Stimulated activated CD4-positive, alpha-beta T cell treated with anti-CD3 and anti-CD28 coated beads, Interleukin-12 subunit alpha, Interleukin-12 subunit beta, amount 100 ng/mL, for 24 hours (primary cell): ENCODE results near the gene LMNA.

ENCODE experiments used
- DNase-seq, 2 experiments: peaks; one replicate each; pipeline ENCODE4 v3.0.0-alpha.2; 2020; ENCODE audit warnings: low read depth in 2 of 2

LMNA gene

DNA sequence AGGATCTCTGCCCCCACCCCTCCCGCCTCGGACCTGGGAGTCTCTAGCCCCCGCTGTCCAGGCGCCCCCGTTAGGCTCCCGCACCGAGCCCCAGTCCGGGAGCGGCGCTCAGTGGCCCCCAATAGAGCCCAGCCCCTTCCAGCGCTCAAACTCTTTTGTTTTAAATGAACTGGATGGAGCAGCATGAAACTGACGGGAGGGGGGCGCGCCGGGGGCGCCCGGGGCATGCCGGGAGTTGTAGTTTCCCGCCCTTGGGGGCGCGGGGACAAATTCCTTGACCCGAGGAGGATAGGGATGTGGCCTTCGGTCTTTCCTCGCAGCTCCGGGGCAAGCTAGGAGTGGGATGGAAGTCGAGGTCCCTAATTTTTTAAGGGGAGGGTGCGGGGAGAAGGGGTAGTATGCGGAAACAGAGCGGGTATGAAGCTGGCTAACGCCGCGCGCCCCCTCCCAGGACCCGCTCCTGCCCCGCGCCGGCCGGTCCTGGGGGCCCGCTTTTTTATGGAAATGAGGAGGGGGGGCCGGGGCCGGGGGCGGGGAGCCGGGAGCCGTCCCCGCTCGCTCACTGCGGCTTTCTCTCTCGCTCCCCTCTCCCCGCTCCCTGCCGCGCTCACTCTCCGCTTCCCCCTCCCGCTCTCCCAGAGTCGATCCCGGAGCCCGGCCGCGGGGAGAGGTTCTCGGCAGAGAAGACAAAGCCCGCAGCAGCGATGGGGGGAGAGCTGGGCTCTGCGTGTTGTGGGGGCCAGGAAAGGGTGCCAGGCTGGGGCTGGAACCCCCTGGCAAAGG lies 32.0 kb upstream of the LMNA start, which contains the start of gene MEX3A:
TSS of gene MEX3A (minus strand) at position 157 of the 783 bp plus-strand sequence. CDS start 467 bp downstream, outside the sequence.
- DNase-seq: peak; percentile 42 to 55

DNA sequence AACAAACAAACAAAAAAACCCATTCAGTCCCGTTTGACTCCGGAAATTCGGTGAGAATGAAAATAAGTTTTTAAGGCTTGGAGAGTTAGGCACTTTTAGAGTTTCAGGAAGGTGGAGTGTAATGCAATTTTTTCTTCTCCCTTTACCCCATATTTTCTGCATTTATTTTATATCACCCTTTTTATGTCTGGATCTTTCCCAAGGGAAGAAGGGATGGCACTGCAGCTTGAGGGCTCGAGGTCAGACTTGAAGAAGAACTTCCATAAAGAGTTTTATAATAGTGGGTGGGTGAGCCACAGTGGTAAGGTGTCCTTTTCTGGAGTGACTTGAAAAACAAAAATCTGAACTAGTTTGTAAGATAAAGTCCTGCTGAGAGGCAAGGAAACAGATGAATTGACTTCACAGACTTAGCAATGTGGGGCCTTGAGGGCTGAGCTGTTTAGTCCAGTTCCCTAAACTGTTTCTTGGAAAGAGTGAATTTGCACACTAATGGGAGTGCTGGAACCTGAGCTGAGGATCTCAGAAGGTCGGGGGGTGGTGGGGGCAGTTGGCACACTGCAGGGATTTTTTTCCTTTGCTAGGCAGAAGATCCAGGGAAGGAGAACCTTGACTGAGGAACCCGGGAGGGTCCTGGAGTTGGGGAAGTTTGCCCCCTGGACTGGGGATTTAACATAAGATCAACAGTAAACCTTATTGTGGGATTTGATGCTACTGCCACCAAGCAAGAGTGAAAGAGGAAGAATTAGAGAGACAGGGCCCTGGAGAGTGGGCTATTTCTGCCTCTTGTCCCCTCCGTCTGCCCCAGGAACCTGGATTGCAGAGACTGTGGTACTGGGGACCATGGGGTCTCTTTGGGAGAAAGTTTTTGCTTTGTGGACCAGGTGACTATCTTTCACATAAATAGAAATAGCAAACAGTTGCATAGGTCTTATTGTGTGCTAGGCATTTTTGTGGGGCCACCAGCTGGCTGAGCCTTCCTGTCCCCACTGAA lies 30.4 kb upstream of the LMNA start:
- no peak for DNase-seq

DNA sequence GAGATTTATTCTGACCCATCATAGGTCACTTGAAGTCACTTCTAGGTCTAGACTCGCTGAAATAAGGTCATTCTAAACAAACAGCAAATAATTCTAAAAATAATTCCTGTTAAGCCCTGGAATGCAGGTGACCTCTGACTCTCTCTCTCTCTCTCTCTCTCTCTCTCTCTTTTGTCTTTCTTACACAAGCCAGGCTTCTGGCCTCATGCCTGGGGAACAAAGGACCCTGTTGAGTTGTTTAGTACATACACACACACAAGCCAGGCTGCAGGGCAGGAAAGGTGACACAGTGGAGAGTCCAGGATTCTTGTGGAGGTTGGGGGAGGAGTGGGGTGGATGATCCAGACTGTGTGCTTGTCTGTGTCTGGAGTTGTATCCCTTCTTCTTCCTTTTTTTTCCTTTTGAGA lies 28.3 kb upstream of the LMNA start:
- no peak for DNase-seq

- no peak for DNase-seq
Observed at GRCh38 chr1:156089704-156090103, 24.8 kb upstream of the LMNA start.

- no peak for DNase-seq
Observed at GRCh38 chr1:156090138-156090839, 24.2 kb upstream of the LMNA start.

- peak; percentile 79 to 91 for DNase-seq
Observed at GRCh38 chr1:156090840-156091188, 23.7 kb upstream of the LMNA start.

DNA sequence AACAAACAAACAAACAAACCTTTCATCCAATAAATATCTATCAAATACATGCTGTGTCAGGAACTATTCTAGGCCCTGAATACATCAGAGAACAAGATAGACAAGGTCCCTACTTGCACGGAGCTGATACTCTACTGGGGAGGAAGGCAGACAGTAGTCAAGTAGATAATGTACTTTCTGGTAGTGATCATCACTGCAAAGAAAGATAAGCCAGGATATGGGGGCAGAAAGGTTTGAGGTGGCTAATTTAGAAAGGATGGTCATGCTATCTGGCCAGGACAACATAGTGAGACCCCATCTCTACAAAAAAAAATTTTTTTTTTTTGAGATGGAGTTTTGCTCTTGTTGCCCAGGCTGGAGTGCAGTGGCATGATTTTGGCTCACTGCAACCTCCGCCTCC lies 22.9 kb upstream of the LMNA start:
- DNase-seq: no peak

- no peak for DNase-seq
Observed at GRCh38 chr1:156095906-156096508, 18.5 kb upstream of the LMNA start.

DNA sequence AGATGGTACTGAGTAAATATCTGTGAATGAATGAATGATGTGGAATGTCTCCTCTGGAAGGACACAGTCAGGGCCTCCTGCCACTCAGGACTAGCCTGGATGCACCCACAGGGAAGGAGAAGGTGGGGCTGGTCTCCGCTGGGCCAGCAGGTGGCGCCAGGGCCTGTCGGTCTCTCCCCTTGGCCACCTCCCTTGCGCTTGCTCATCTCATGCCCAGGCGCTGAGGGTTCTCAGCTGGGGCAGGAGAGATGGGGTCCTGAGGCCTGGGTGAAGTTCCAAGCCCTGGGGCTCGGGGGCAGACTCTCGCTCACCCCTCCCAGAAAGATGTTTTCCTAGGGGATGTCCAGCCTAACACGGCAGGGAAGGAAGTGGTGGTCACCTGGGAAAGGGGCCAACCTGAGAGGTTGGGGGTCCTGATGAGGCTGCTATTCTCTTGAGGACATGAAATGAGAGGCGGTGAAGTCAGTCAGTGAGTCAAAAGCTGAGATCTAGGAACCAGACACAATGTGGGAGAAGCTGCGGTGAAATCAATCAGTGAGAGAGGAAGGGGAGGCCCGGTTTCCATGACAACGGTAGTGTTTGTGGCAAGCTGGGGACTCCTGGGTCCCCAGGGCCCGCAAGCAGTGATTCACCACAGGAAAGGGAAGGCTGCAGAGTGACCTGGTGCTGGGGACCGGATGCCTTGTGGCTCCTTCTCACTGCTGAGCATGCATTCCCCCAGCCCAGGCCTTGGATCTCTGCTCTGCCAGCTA lies 17.7 kb upstream of the LMNA start:
- DNase-seq: peak; percentile 74 to 89

GRCh38 chr1:156097499-156098178 lies 16.9 kb upstream of the LMNA start:
- DNase-seq: peak in 1 of 2 experiments; percentile 41

DNA sequence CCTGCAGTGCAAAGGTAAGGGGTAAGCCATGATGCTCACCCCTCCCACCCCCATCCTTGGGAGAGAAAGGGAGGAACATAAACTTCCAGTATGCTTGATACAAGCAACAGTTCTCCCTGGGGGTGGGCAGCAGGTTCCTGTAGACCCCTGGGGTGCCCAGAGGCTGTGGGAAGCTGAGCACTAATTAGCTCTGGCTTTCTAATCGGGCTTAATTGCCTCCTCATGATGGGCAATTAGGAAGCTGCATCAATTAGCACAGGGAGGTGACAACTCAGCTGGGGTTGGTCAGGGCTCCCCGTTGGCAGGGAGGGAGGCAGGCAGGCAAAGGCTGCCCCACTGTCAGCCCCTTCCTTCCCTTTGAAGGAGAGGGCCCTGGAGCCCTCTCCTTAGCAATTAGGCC lies 15.7 kb upstream of the LMNA start:
- DNase-seq: no peak

- DNase-seq: no peak
Observed at GRCh38 chr1:156099282-156099681, 15.2 kb upstream of the LMNA start.

DNA sequence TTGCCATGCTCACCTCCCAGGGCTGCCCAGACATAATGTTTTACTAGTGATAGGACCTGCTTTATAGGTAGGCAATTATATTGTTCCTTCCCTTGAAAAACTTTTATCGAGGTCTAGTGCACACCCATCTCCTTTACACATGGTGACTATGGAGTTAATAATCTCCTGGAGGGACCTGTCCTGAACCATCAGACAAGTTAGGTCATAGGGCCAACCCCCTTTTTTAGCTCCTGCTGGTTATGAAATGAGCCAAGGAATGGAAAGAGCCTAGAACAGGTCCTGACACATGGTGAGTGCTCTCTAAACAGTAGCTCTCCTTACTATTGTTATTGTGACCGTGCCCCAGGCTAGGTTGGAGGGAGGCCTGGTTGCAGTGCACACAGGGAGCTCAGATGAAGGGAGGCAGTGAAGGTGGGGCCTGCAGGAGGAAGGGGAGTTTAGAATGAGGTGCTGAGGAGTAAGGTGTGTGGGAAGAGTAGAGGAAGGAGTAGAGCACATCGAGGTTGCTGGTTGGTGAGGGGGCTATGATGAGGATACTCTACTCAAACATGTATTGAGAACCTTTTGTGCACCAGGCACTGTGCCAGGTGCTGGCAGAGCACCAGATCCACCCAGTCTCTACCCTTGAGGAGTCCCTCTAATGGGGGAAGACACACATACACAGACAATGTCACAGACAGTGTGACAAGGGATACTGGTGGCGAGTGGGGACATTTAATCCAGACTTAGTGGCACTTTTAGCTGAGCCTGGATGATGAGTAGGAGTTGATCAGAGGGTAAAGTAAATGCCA lies 14.1 kb upstream of the LMNA start:
- DNase-seq: no peak

- DNase-seq: no peak
Observed at GRCh38 chr1:156101880-156102279, 12.6 kb upstream of the LMNA start.

DNA sequence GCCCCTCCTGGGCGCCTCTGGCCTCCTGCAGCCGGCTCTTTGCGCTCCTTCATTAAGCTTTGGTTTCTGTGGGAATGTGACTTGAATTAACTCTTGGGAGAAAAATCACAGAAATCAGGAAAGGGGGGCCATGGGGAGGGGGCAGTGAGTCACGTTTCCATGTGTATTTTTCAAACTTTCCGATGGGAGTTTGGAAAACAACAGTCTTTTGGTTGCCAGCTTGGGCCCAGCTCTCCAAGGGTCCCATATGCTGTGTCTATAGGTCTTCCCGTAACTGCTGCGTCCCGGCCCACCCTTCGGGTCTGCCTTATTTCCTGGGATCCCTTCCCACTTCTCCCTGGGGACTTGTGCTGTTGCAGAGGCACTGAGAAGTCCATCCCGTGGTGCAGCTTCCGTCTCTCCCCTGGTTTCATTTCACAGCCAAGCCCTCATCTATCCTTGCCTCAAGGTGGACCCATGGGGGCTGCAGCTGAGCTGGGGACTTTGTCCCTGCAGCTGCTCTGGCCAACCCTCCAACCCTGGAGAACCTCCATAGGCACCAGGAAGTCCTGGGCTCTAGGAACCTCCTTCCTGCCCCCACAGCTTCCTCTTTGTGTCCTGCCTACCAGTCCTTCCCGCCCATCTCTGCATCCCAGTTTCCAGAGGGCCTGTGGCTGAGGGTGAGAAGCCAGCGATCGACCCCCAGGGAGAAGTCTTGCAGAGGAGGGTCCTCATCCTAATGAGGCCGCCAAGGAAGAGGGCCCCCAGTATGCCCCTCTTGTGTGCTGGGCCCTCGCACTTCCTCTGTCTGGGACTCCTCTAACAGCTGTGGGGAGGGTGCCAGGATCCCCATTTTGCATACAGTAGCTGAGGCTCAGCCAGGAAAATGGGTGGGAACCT lies 11.6 kb upstream of the LMNA start:
- DNase-seq: no peak

DNA sequence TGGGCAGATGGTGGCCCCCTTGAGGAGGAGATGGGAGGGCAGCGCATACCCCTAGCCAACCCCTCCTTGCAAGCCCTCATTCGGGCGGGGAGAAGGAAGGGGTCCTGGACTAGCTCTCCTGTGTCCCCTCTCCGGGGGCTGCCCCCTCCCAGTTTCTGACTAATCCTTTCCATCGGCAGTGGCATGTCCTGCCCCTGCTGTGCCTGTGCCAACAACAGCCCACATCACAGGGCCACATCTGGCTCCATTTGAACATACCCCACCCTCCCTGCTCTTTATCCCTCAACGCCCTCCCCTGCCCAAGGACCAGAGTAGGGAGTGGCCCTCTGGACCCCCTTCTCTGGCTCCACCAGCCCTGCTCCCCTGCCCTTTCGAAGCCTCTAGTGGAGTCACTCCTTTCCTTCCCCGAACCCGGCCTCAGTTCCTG lies 11.0 kb upstream of the LMNA start:
- DNase-seq: no peak

- no peak for DNase-seq
Observed at GRCh38 chr1:156104065-156104810, 10.3 kb upstream of the LMNA start.
